HG02678 (cell line): ENCODE results near the gene MCHR2.
A peak's percentile ranks its signal among the peaks of the same experiment; 100 is the strongest.

Source experiments
- ATAC-seq: cut with Tn5 transposase; IDR thresholded peaks from one replicate; pipeline ENCODE4 v1.9.1; 2021; ENCODE audit warnings: mild to moderate bottlenecking, moderate library complexity; ENCODE audit not compliant: unreplicated experiment

MCHR2 gene

DNA sequence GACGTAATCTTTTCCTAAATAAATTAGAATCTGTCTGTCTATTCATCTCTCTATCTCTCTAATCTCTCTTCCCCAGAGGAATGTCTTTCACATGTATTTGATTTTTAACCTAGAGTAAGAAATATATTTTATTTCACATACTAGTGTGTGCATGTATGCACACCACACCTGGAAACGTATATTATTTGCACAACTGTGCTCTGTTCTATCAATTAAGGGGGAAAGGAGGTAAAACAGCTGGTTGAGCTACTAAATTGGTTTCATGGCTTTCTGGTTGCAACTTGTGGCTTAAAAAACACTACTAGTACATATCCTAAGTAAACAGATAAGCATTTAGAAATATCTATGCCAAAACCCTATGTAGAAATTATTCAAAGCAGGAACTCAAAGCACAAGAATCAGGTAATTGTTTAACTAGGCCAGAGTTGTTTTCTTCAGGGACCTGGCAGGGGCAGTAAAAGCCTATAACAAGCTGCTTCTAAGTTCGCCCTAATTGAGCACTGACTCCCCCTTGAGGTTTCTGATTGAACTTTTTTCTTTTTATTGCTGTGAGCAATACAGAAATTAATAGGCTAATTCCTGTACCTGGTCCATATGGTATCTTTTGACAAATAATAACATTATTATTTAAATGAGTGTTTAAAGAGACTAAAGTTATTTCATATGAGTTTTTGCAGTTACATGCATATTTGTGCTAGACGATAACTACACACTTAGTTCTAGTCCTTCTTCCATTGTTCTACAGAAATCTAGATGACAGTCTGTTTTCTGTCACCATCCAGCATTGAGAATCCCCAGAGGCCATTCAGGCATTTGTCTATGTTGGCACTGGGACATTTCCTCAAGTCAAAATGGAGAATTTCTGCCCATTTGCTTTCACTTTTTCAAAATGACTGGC, 88.6 kb downstream of the MCHR2 start:
- peak; percentile 90 for ATAC-seq

DNA sequence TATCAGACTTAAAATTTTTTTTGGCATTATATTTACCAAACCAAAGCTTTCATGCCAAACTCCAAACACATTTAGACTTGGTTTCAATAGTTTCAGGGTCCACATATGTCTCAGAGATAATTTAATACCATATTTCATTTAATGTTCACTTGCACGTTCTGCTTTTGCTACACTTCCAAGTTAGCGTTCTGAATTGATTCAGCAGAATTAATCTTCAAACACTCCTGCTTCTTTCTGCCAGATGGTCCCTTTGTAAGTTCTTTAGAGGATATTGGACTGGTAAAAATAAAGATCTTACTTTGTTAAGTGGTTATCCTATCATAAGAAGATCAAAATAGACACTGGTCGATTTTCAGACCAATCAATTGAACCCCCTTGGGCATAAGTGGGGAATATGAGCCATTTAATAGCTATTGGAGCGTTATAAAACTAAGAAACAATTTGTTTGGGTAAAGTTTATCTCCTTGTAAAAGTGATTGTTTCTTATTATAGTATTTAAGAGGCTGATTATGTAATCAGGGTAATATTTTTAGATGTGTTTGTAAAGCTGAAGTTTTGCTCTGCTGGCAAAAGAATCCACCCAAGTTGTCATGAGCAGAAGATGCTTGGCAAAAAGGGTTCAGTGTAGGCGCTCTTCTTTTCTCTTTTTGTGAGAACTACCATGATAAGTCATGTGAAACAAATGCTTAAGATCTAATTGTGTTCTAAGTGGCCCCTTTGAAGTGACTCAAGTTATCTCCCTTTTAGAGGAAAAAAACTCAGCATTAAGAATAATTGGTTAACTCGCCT, 92.2 kb downstream of the MCHR2 start:
- no peak for ATAC-seq

DNA sequence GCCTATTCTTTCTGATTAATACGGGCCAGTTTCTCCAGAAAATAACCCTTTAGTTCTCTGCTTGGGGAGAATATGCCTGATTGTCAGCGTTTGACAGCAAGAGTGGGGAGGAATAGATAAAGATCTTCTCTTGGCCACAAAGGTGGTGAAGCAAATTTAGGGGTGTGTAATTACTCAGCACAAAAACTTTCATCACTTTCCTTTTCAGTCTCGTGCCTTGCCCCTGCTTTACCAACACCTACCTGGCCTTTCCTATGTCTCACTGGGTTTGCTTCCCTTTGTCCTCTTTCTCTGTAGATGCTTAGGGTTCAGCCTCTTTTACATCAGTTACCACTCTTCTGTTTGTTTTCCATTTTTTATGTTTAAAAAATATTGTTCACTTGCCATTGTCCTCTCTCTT, 99.2 kb downstream of the MCHR2 start:
- ATAC-seq: no peak

DNA sequence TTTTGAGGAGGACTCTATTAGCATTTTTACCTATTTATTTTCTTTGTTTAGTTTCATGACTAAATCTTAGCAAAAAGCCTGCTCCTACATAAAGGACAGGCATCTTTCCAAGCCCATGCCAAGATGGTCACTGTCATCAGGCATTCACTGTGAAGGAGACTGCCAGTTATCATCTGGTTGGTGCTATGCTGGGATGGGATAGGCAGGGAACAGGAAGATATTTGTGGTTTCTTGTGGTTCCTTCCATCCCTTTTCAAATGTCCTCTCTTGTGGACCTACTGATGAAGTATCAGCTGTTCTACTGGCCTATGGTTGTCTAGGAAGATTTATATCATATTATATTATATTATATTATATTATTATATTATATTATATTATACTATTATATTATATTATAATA, 107.0 kb downstream of the MCHR2 start:
- ATAC-seq: no peak

DNA sequence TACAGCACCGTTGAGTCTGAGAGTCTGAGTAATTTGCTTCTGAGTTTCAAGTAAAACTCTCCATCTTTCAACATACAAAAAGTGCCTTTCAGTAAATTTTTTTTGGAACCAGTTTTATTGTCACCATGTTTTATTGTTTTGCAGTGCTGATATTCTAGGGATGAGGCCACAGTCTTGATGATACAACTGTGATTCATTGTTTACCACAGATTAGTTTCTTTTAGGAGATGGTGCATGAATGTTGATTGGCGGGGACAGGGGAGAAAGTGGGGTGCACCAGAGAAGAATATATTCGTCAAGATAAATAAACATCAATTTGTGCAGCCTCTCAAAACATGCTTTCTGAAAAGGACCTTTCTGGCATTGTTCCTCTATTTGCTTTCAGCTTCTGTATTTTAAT, 109.0 kb downstream of the MCHR2 start:
- ATAC-seq: no peak

DNA sequence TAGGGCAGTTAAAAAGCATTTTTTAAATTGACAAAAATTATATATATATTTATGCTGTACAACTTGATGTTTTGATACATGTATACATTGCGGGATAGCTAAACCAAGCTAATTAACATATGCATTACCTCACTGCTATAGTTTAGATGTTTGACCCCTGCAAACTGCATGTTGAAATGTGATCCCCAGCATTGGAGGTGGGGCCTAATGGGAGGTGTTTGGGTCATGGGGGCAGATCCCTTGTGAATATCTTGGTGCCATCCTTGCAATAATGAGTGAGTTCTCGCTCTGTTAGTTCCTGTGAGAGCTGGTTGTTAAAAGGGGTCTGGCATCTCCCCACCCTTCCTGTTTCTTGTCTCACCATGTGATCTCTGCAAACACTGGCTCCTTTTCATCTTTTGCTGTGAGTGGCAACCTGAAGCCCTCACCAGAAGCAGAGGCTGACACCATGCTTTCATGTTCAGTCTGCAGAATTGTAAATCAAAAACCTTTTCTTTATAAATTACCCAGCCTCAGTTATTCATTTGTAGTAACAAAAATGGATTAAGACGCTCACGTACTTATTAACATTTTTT, 111.8 kb downstream of the MCHR2 start:
- ATAC-seq: no peak

DNA sequence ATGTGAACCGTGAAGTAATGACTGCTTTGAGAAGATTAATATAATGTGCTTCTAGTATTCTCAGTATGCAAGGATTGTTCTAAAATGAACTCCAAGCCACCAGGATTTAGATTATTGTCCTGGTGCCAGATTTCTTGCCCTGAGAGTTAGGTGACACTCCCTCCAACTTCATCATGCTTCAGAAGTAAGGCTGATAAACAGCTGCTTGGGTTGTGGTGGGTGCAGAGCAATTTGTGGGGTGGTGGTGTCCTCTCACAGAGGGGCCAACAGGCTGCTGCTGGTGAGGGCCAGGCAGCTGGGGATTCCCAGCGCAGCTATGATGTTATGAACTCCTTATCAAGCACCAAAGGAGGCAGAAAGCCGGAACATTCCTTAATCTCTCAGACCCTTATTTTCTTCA, 114.6 kb downstream of the MCHR2 start:
- ATAC-seq: no peak

DNA sequence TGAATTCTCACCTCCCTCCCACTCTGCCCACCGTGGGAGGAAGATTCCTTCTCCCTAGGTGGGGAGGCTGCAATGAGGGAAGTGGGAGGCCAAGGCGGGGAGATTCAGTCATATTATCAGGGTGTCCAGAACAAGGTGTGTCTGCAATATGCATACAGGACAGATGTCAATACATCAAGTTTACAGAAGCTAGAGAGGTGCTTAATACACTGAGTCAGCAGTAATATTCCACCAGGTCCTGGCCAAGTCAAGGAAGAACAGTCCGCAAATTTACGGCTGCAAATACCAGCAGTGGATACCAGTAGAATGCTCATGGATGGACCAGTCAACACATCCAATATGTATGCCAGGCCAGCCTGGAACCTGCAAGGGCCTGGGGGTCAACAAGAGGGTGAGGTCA, 119.0 kb downstream of the MCHR2 start:
- ATAC-seq: no peak

DNA sequence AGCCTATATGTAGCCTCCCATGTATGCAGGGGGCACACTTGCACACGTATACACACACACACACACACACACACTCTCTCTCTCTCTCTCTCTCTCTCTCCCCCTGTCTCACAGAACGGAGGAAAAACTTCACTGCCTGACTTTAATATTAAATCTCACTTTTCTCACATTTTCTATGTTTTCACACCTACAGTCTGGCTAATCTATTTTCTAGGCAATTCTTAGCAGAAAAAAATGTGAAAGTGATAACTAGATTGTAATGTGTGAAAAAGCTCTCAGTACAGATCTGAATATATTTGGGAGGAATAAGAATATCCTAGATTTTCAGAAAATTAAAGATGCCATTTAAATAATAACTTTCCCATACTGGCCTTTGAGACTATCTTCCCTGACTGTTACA, 120.9 kb downstream of the MCHR2 start:
- ATAC-seq: no peak

DNA sequence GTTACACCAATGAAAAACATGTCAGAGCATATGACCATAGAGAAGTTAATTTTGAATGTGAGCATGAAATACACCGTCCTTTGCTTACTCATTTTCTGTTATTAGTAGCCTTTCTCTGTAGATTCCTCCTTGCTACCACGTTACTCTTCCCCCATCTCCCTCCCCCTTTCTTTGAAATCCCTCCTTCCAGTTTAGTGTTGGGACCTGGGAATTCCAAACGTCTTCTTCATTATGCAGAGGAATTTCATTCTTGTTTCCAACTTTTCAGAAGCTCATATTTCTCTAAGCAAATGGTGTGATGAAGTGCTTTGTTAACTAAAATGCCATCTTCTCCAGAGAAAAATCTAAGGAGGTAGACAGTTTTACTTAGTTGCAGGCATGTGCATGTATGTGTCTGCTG, 122.4 kb downstream of the MCHR2 start:
- ATAC-seq: no peak
